K562 treated with DMSO at 1 percent for 48 hours (cell line): ENCODE results near the gene PAQR6. TPM values are rescaled to one million over a fixed set of nuclear protein-coding genes. Genes with fewer than 3 reads are reported as not detected.

Experiments
- total RNA-seq: library from RNA; unstranded; fragments of 300-600 nt; gene quantifications from 2 replicates; pipeline ENCODE4 v1.2.3, GENCODE V29; 2022; ENCODE audit warnings: low replicate concordance; ENCODE audit errors: extremely low read depth

The PAQR6 gene
- total RNA-seq = not detected in 2 replicates

GRCh38 chr1:156247460-156248322, at the start of gene PAQR6:
TSS of gene PAQR6 (minus strand) at chr1:156248056. CDS start at chr1:156246731, 1,325 bp downstream.

GRCh38 chr1:156295391-156295947, 47.6 kb upstream of the PAQR6 start, which contains the start of gene GLMP:
TSS of gene GLMP (minus strand) at chr1:156295679. CDS start at chr1:156295645, 34 bp downstream.

GRCh38 chr1:156284112-156284511, 36.3 kb upstream of the PAQR6 start, which contains the start of gene TMEM79:
TSS of gene TMEM79 (plus strand) at chr1:156284325. CDS start at chr1:156285227, 902 bp downstream.

GRCh38 chr1:156282479-156283222, 34.8 kb upstream of the PAQR6 start, which contains the start of gene SMG5:
TSS of gene SMG5 (minus strand) at chr1:156282825. CDS start at chr1:156282680, 145 bp downstream.

DNA sequence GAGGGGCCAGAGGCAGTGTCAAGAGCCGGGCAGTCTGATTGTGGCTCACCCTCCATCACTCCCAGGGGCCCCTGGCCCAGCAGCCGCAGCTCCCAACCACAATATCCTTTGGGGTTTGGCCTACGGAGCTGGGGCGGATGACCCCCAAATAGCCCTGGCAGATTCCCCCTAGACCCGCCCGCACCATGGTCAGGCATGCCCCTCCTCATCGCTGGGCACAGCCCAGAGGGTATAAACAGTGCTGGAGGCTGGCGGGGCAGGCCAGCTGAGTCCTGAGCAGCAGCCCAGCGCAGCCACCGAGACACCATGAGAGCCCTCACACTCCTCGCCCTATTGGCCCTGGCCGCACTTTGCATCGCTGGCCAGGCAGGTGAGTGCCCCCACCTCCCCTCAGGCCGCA, 5.9 kb downstream of the PAQR6 start, which contains the start of gene BGLAP:
TSS of gene BGLAP (plus strand) at position 259 of the 400 bp plus-strand sequence. CDS start at position 307, 48 bp downstream.

DNA sequence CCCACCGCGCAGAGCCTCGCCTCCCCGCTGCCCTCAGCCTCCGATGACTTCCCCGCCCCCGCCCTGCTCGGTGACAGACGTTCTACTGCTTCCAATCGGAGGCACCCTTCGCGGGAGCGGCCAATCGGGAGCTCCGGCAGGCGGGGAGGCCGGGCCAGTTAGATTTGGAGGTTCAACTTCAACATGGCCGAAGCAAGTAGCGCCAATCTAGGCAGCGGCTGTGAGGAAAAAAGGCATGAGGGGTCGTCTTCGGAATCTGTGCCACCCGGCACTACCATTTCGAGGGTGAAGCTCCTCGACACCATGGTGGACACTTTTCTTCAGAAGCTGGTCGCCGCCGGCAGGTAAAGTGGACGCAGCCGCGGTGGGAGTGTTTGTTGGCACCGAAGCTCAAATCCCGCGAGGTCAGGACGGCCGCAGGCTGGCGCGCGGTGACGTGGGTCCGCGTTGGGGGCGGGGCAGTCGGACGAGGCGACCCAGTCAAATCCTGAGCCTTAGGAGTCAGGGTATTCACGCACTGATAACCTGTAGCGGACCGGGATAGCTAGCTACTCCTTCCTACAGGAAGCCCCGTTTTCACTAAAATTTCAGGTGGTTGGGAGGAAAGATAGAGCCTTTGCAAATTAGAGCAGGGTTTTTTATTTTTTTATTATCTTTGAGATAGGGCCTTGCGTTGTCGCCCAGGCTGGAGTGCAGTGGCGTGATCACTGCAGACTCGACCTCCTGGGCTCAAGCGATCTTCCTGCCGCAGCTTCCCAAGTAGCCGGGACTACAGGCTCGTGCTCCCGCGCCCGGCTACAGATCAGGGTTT, 34.8 kb downstream of the PAQR6 start, which contains the start of gene PMF1:
TSS of gene PMF1 (plus strand) at position 175 of the 811 bp plus-strand sequence. CDS start at position 184, 9 bp downstream.

GRCh38 chr1:156193488-156194299, 54.2 kb downstream of the PAQR6 start, which contains the start of gene SLC25A44:
TSS of gene SLC25A44 (plus strand) at chr1:156194104. CDS start at chr1:156199848, 5,744 bp downstream.

Other genes with a start within 250 kb of the PAQR6 start
- gene SSR2, start 227.1 kb downstream of the PAQR6 start, total RNA-seq = not detected in 2 replicates
- not detected in 2 replicates for gene UBQLN4, start 194.3 kb downstream of the PAQR6 start, total RNA-seq
- gene LAMTOR2, start 193.3 kb downstream of the PAQR6 start, total RNA-seq = not detected in 2 replicates
- not detected in 2 replicates for gene RAB25, start 186.9 kb downstream of the PAQR6 start, total RNA-seq
- gene MEX3A, start 165.6 kb downstream of the PAQR6 start, total RNA-seq = not detected in 2 replicates
- not detected in 2 replicates for gene LMNA, start 133.3 kb downstream of the PAQR6 start, total RNA-seq
- gene SEMA4A, start 94.5 kb downstream of the PAQR6 start, total RNA-seq = not detected in 2 replicates
- not detected in 2 replicates for gene SLC25A44, start 54.0 kb downstream of the PAQR6 start, total RNA-seq
- not detected in 2 replicates for gene PMF1, start 35.0 kb downstream of the PAQR6 start, total RNA-seq
- not detected in 2 replicates for gene BGLAP, start 5.9 kb downstream of the PAQR6 start, total RNA-seq
- not detected in 2 replicates for gene SMG5, start 34.8 kb upstream of the PAQR6 start, total RNA-seq
- not detected in 2 replicates for gene TMEM79, start 36.3 kb upstream of the PAQR6 start, total RNA-seq
- gene GLMP, start 47.6 kb upstream of the PAQR6 start, total RNA-seq = not detected in 2 replicates
- gene VHLL, start 51.3 kb upstream of the PAQR6 start, total RNA-seq = not detected in 2 replicates
- gene CCT3, start 90.2 kb upstream of the PAQR6 start, total RNA-seq = 1,364 TPM in 1 of 2 replicates, not detected in the other
- gene TSACC, start 90.5 kb upstream of the PAQR6 start, total RNA-seq = not detected in 2 replicates
- gene RHBG, start 121.2 kb upstream of the PAQR6 start, total RNA-seq = not detected in 2 replicates